Sigmoid colon (tissue), 7 donors: Measurements from ENCODE around the gene CACNA1A. TPM values are rescaled to one million over a fixed set of nuclear protein-coding genes. Genes with fewer than 3 reads are reported as not detected.

ENCODE experiments used
- DNase-seq: peaks from one replicate; pipeline ENCODE4 v3.0.0-alpha.2; 2019
- H3K27ac ChIP-seq, 4 donors: fragments of 200-600 bp; sonication (generic); one replicate each; pipeline ENCODE4 v1.5.1; 2016 to 2019; ENCODE audit warnings: mild to moderate bottlenecking in 1 of 4
- H3K27me3 ChIP-seq, 3 donors: fragments of 200-600 bp; sonication (generic); one replicate each; pipeline ENCODE4 v1.5.1; 2019; ENCODE audit warnings: mild to moderate bottlenecking in 1 of 3
- H3K36me3 ChIP-seq, 4 donors: fragments of 200-600 bp; sonication (generic); one replicate each; pipeline ENCODE4 v1.5.1; 2016 to 2019
- H3K4me1 ChIP-seq, 4 donors: fragments of 200-600 bp; sonication (generic); one replicate each; pipeline ENCODE4 v1.5.1; 2017 to 2019
- H3K4me3 ChIP-seq, 4 donors: fragments of 200-600 bp; sonication (generic); one replicate each; pipeline ENCODE4 v1.5.1; 2017 to 2019; ENCODE audit warnings: mild to moderate bottlenecking in 2 of 4, moderate library complexity in 1 of 4
- H3K9me3 ChIP-seq, 4 donors: fragments of 200-600 bp in 3 of 4; sonication (generic) in 3 of 4; one replicate each; pipeline versions ENCODE4 v1.5.1 to v1.6.1; 2013 to 2019
- CTCF ChIP-seq, 4 experiments: fragments of 450-650 bp in 3 of 4; fragments of 200-600 bp in 1 of 4; IDR thresholded peaks; one replicate each; pipeline ENCODE4 v1.5.1; 2016 to 2019; ENCODE audit warnings: antibody characterized with exemption in 4 of 4, mild to moderate bottlenecking in 3 of 4, moderate library complexity in 2 of 4
- EP300 ChIP-seq, 4 donors: sonication (generic); formaldehyde crosslinking; IDR thresholded peaks; one replicate each; pipeline ENCODE4 v1.6.1; 2017; ENCODE audit warnings: antibody characterized with exemption in 4 of 4
- POLR2A ChIP-seq, 2 donors: fragments of 450-650 bp; IDR thresholded peaks; one replicate each; pipeline ENCODE4 v1.6.1; 2016; ENCODE audit warnings: antibody characterized with exemption in 2 of 2, mild to moderate bottlenecking in 2 of 2, moderate library complexity in 2 of 2
- POLR2AphosphoS5 ChIP-seq, 4 donors: sonication (generic); formaldehyde crosslinking; IDR thresholded peaks; one replicate each; pipeline ENCODE4 v1.6.1; 2017; ENCODE audit warnings: antibody characterized with exemption in 4 of 4
- WGBS, 2 donors: extraction: QIAGEN DNeasy Blood & Tissue Kit; methylation state at CpG; one replicate each; pipeline ENCODE4 v1.1.7; 2013; 5-methylcytosine and 5-hydroxymethylcytosine counted together
- intact Hi-C: fragments of 100-400 bp; cut with DNase I; formaldehyde crosslinking; loops from one replicate; pipeline ENCODE4 v1.15.1; 2023
- polyA plus RNA-seq, 3 donors: library from polyadenylated mRNA; stranded (reverse); fragments of 200-250 nt; gene quantifications; one replicate each; pipeline ENCODE4 v1.2.3, GENCODE V29; 2013
- total RNA-seq, 4 donors: library from RNA; depleted of rRNA; stranded (reverse); fragments of >200 nt; gene quantifications; one replicate each; pipeline ENCODE4 v1.1.0, GENCODE V29; 2016
- donor health status: healthy with polysubstance abuse.
- donor health status: Bipolar disorder and iron deficiency.
- donor health status: healthy.

CACNA1A gene
- total and polyA plus RNA-seq, 7 donors: 0.14 to 3.6 (median 1.6) TPM; not detected in 1

GRCh38 chr19:13437919-13438618, 68.2 kb downstream of the CACNA1A start:
- WGBS, 2 donors: 73% methylated on average over 6 of the region's 6 CpGs
- intact Hi-C loops: no loop called here
- no peaks in the 10 kb centered on the region for H3K27me3 ChIP-seq
- H3K9me3 ChIP-seq: peaks cover 0 to 2% (median 0%) of the 10 kb centered on the region in 4 donors
- no peak overlapping the region for H3K4me3 ChIP-seq
- TF ChIP-seq POLR2AphosphoS5 (IDR thresholded peaks at IDR 0.05): no peak
- no peak for TF ChIP-seq CTCF (IDR thresholded peaks at IDR 0.05)
- TF ChIP-seq EP300 (IDR thresholded peaks at IDR 0.05): no peak
- no peak for TF ChIP-seq POLR2A (IDR thresholded peaks at IDR 0.05)
- no peak for DNase-seq
- H3K4me1 ChIP-seq: no peaks in the 10 kb centered on the region
- H3K27ac ChIP-seq: no peak overlapping the region
- no peaks in the 10 kb centered on the region for H3K36me3 ChIP-seq

- WGBS, 2 donors: 68 to 70% methylated on average over 1 of the region's 1 CpG
- no peaks in the 10 kb centered on the region for H3K27me3 ChIP-seq
- intact Hi-C loops: no loop called here
- TF ChIP-seq POLR2A (IDR thresholded peaks at IDR 0.05): no peak
- no peak for TF ChIP-seq POLR2AphosphoS5 (IDR thresholded peaks at IDR 0.05)
- no peak for TF ChIP-seq EP300 (IDR thresholded peaks at IDR 0.05)
- no peak for TF ChIP-seq CTCF (IDR thresholded peaks at IDR 0.05)
- H3K27ac ChIP-seq: no peak overlapping the region
- no peak overlapping the region for H3K4me3 ChIP-seq
- no peak for DNase-seq
- no peaks in the 10 kb centered on the region for H3K36me3 ChIP-seq
- no peaks in the 10 kb centered on the region for H3K4me1 ChIP-seq
- H3K9me3 ChIP-seq: peaks cover 0 to 2% (median 0%) of the 10 kb centered on the region in 4 donors
These were observed 69.9 kb downstream of the CACNA1A start for GRCh38 chr19:13436352-13436751.

- TF ChIP-seq POLR2A (IDR thresholded peaks at IDR 0.05): no peak
- TF ChIP-seq CTCF (IDR thresholded peaks at IDR 0.05): peak in 1 of 4 experiments; percentile 11
- no peaks in the 10 kb centered on the region for H3K36me3 ChIP-seq
- no peak for DNase-seq
- intact Hi-C loops: no loop called here
- peaks cover 0 to 4% (median 0%) of the 10 kb centered on the region in 3 donors for H3K27me3 ChIP-seq
- 69 to 76% methylated on average over 5 of the region's 5 CpGs for WGBS, 2 donors
- no peak overlapping the region for H3K27ac ChIP-seq
- peaks cover 0 to 5% (median 0%) of the 10 kb centered on the region in 4 donors for H3K9me3 ChIP-seq
- no peak overlapping the region for H3K4me3 ChIP-seq
- no peaks in the 10 kb centered on the region for H3K4me1 ChIP-seq
These were observed 75.3 kb downstream of the CACNA1A start for GRCh38 chr19:13430790-13431582.

- Histone ChIP-seq H3K27me3 (peaks cover 0 to 4% (median 0%) of the 10 kb centered on the region in 3 donors), H3K27ac (no peak overlapping the region), H3K36me3 (no peaks in the 10 kb centered on the region), H3K9me3 (peaks cover 0 to 11% (median under 1%) of the 10 kb centered on the region in 4 donors), H3K4me1 (no peaks in the 10 kb centered on the region), H3K4me3 (no peak overlapping the region)
- TF ChIP-seq EP300 (IDR thresholded peaks at IDR 0.05) (no peak), CTCF (IDR thresholded peaks at IDR 0.05) (no peak), POLR2A (IDR thresholded peaks at IDR 0.05) (no peak), POLR2AphosphoS5 (IDR thresholded peaks at IDR 0.05) (no peak)
- WGBS, 2 donors: 33 to 69% methylated on average over 5 of the region's 5 CpGs
- no peak for DNase-seq
- intact Hi-C loops: no loop called here
These were observed 76.7 kb downstream of the CACNA1A start for GRCh38 chr19:13429563-13429962.
